GM18519 (cell line): Measurements from ENCODE around the gene BCL10.
A peak's percentile ranks its signal among the peaks of the same experiment; 100 is the strongest.
"Not testable (repeated sequence)": the region's sequence is repeated elsewhere in the genome, so short reads cannot be mapped to it uniquely, and the experiment has no call there.

ENCODE experiments used
- ATAC-seq: cut with Tn5 transposase; IDR thresholded peaks from one replicate; pipeline ENCODE4 v1.9.1; 2021; ENCODE audit warnings: mild to moderate bottlenecking, moderate library complexity; ENCODE audit not compliant: unreplicated experiment, low FRiP score

The BCL10 gene

DNA sequence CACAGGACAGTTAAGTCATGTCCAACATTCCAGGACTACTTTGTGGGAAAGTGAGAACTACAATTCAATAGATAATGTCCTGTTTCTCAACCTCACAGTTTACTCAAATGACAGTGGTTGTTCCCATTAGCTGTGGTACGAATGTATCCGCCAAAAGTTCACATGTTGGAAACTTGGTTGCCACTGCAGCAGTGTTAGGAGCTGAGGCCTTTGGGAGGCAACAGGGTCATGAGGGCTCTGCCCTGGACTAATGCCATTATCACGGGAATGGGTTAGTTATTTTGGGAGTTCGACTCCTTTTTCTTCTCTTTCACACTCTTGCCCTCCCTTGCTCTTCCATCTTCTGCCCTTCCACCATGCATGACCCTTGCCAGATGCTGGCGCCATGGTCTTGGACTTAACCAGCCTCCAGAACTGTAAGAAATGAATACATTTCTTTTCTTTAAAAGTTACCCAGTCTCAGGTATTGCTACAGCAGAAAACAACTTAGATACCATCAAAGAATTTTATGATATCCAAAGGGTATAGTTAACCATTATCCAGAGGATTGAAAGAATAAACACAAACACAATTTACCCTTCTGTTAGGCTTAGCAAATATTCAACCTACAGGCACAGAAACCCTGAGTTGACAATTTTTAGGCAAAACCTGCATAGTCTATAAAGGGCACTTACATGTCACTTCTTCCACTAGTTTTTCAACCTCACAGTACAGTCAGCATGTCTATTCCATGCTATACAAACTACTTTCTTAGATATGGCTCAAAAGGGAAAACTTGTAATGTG, 7.4 kb downstream of the BCL10 start:
- ATAC-seq, result no peak

- no peak for ATAC-seq
Measured at GRCh38 chr1:85267313-85267712, 9.1 kb downstream of the BCL10 start.

GRCh38 chr1:85264150-85264549, 12.3 kb downstream of the BCL10 start:
- ATAC-seq, result no peak

GRCh38 chr1:85262985-85263384, 13.4 kb downstream of the BCL10 start:
- no peak for ATAC-seq

GRCh38 chr1:85259912-85260274, 16.5 kb downstream of the BCL10 start:
- no peak for ATAC-seq

GRCh38 chr1:85259118-85259911, 17.1 kb downstream of the BCL10 start, which contains the start of gene C1orf52:
TSS of gene C1orf52 (minus strand) at chr1:85259662. CDS start at chr1:85259633, 29 bp downstream.
- ATAC-seq, result peak; percentile 96

DNA sequence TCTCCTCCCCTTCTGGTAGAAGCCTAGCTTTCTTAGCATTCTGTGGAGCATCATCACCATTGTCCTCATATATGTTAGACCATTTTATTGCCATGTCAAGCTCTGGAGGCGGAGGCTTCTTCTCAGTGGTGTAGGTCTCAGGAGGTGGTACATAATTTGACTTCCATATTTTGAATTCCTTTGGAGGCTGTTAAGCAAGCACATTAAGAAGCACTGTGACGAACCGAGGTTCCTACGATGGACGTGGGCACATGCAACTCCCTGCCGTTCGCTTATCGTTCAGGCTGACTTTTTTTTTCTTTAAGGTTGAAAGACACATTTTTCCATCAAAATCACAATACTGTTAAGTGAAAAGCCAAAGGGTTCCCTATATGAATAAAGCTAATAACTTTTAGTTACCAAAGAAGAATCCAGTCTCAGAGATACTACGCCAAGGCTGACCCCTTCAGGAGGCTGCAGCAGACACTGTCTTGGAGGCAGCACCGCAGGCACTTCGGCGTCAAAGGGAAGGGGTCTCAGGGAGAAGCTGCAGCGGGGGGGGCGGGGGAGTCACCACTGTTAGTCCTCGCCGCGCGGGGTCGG, 17.8 kb downstream of the BCL10 start:
- no peak for ATAC-seq

DNA sequence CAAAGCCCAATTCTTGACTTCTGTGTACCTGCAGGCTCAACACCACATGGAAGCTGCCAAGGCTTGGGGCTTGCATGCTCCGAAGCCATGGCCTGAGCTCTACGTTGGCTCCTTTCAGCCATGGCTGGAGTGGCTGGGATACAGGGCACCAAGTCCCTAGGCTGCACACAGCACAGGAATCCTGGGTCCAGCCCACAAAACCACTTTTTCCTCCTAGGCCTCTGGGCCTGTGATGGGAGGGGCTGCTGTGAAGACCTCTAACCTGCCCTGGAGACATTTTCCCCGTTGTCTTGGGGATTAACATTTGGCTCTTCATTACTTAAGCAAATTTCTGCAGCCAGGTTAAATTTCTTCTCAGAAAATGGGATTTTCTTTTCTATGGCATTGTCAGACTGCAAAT, 27.4 kb downstream of the BCL10 start:
- not testable (repeated sequence) for ATAC-seq

GRCh38 chr1:85245891-85246290, 30.5 kb downstream of the BCL10 start:
- no peak for ATAC-seq

DNA sequence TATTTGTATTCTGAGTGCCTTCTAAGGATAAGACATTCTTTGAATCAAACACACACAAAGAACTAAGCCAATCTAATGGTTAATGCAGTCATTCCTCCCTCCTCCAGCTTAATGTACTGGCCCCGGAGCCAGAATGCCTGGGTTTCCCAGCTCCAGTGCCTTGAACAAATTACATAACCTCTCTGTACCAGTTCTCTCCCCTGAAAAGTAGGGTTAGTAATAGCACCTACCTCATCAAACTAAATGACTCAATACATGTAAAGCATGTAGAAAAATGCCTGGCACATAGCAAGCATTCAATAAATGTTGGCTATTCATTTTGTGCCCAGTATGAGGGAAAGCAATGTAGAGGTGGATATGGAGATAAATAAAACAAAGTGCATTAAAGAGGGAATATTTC, 31.0 kb downstream of the BCL10 start:
- ATAC-seq, result no peak

GRCh38 chr1:85244271-85245061, 32.0 kb downstream of the BCL10 start:
- no peak for ATAC-seq

DNA sequence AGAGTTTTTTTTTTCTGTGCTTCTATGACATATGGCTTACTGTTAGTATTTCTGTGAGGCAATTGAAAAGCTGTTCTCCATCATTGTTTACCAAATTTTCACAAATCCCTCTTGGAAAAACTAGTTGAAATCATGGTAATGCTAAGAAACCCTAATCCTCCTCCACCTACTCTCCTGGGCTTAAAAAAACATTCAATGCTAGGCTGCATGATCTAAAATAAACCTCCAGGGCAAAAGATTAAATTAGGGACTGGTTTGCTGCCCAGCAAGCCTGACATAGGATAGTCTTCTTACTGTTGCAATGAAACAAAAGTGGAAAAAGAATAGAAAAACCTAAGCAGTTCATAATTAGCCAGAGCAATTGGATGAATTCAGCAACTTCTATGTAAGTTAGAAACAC, 33.1 kb downstream of the BCL10 start:
- no peak for ATAC-seq

GRCh38 chr1:85240643-85241042, 35.8 kb downstream of the BCL10 start:
- no peak for ATAC-seq

DNA sequence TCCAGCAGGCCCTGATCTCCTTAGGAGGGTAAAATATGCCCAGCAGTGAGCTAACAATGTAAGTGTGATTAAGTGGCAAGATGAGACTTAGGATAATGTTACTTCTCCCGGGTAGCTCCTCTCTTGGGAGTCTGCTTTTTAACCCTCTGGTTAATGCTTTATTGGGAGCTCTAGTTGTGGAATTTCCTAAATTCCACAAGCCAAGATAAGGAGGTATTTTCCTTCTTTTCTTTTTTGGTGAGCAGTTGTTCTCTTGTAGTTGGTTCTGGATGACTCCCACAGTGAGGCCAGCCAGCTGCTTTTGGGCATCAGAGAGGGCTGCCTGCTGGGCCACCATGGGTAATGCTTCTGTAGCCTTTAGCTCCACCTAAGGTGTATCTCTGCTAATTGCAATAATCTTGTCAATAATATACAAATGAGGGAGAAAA, 36.2 kb downstream of the BCL10 start:
- ATAC-seq, result no peak

GRCh38 chr1:85237613-85238012, 38.8 kb downstream of the BCL10 start:
- no peak for ATAC-seq

DNA sequence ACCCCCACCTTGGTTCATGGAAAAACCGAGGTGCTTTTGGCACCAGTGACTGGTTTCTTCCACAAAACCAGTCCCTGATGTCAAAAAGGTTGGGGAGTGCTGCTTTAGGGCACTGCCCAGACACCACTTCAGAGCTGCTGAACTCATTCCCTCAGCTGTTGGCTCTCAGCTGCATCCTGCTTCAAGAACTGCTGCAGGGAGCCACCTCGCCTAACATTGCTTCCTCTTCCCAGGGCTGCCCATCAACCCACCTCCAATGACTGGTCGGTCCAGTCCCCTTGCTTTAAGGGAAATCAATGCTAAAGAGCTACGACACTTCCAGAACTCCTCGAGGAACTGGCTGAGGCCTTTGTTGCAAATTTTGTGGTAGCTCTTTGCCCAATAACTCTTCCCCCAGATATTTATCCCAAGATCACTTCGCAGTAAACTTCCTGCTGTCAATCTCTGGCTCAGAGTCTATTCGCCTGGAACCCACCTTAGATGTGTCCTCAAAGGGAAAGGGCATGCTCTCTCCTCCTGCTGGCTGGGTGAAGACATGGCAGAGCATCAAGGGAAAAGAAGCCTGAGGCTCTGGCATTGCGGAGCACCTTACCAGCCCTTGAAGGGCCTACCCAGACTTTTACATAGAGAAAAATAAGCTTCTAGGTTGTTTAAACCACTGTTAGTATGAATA, 46.0 kb downstream of the BCL10 start:
- no peak for ATAC-seq

- ATAC-seq, result no peak
Measured at GRCh38 chr1:85229574-85230097, 46.8 kb downstream of the BCL10 start.

DNA sequence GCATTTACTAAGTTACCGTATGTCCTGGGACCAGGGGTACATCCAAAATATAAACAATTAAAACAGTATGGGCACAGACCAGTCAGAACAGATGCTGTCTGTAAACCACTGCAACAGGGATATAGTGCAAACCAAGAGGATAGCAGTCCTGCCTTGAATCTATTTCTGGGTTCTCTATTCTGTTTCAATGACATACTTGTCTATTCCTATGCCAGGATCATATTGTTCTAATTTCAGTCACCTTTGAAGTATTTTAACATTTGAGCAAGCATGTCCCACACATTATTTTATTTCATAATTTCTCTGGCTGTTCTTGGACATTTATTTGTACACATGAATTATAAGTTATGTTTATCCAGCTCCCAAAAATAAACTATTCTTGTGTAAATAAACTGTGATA, 47.5 kb downstream of the BCL10 start:
- ATAC-seq, result no peak

DNA sequence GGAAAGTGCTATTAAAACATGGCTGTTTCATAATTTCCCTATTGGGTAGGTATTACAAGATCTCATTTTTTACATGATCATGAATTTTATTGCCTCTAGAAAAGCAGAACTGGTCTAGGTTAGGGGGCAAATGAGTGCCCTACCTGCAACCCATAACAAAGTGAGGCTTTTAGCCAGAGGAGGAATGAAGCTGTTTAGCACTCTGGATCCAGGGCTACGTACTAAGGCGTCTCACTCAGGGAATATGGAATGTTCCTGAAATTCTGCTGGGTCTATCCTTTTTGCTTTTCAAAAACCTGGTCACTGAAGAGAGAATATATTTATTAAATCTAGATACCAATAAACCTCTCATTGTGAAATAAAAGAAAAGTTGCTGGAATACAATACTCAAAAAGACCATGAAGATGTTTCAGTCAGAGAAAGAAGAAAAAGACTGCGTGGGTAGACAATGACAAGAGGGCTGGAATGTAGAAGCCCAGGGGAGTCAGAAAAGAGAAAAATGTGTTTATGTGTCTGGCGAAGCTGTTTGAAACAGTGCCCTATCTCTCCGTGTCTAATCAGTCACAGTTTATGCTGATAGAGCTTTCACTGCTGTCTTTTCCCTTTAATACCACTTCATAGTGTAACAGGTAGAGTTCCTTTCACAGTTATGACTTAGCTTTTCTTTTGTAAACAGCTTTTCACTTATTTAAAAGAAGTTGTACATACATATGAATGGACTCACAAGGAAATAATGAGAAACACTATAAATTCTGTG, 50.6 kb downstream of the BCL10 start:
- no peak for ATAC-seq
